ENCODE results near the gene WWC2.

WWC2 gene

GRCh38 chr4:183354219-183354618, 255.2 kb downstream of the WWC2 start:
- no peak for DNase-seq (ENCODE audit: low read depth in 3 of 3)

DNA sequence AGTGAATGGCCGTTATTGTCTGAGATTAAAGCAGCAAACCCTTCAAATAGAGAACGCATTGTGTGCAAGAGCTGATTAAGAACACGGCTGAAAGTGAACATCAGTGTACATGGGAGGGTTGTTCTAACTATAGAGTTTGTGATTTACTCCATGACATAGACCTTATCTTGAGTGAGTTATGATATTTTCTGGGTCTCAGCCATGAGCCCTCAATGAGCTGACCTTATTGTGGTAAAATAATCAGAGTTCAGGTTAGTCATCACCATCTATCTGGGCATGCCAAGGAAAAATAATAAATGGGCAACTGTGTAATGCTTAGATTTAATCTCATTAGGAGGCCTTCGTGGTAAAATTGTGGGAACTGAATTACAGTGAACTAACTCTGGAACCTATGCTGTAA, 256.3 kb downstream of the WWC2 start:
- no peak for DNase-seq (ENCODE audit: low read depth in 3 of 3)

- DNase-seq (ENCODE audit: low read depth in 3 of 3), result no peak
These were observed 257.2 kb downstream of the WWC2 start for GRCh38 chr4:183356173-183356830.

DNA sequence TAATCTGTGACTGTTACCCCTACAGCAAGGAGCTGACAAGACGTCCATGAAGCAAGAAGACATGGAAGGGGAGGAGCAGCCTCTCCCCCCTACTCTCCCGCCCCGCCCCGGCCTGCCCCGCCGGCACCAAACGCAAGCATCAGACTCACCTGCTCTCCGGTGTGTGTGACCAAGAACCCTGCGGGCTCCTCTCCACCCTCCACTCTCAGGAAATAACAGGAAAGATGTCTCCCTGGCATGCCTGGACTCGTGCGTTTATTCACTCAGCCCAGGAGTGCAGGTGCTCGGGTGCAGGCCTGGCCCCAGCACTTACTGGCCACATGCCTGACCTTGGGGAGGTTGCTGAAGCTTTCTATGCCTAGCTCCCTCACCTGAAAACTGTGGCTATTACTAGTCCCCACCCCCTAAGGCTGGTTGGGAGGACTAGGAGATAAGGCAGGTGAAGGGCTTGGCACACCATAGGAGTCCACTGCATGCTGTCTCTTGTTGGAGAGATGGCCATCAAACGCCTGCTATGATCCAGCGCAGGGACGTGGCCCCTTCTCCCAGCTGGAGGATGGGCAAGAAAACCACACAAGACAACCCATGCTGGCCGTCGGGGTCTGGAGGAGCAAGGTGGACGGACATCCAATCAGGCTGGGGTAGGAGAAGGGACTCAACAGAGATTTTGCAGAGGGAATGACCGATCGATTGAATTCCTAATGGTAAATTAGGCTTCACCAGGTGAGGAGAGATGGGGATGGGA, 258.0 kb downstream of the WWC2 start:
- DNase-seq (ENCODE audit: low read depth in 3 of 3), result no peak

GRCh38 chr4:183358215-183358755, 259.2 kb downstream of the WWC2 start:
- DNase-seq (ENCODE audit: low read depth in 3 of 3), result no peak

DNA sequence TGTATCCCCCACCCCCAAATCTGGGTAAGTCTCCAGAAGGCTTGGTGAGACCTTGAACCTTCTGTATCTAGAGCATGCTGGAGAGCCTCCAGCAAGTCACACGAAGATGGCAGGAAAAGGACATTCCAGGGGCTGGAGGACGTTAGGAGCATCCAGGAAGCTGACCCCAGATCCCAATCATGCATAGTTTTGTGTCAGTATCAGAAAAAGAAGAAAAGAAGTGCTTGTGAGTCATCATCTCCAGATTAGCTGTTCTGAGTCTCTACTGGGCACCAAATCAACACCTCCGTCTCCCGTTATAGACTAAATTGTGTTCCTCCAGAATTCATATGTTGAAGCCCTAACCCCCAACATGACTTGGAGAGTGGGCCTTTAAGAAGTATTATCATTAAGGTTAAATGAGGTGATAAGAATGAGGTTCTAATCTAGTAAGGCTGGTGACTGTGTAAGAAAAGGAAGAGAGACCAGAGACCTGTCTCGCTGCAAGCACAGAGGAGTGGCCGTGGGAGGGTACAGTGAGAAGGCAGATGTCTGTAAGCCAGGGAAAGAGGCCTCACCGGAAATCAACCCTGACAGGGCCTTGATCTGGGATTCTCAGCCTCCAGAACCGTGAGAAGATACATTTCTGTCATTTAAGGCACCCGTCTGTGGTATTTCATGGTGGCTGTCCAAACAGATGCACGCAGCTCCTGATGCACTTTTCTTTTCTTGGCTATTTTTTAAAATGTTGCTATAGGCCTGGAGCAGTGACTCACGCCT, 261.3 kb downstream of the WWC2 start:
- DNase-seq (ENCODE audit: low read depth in 3 of 3), result no peak

- no peak for DNase-seq (ENCODE audit: low read depth in 3 of 3)
These were observed 263.0 kb downstream of the WWC2 start for GRCh38 chr4:183362036-183362435.

DNA sequence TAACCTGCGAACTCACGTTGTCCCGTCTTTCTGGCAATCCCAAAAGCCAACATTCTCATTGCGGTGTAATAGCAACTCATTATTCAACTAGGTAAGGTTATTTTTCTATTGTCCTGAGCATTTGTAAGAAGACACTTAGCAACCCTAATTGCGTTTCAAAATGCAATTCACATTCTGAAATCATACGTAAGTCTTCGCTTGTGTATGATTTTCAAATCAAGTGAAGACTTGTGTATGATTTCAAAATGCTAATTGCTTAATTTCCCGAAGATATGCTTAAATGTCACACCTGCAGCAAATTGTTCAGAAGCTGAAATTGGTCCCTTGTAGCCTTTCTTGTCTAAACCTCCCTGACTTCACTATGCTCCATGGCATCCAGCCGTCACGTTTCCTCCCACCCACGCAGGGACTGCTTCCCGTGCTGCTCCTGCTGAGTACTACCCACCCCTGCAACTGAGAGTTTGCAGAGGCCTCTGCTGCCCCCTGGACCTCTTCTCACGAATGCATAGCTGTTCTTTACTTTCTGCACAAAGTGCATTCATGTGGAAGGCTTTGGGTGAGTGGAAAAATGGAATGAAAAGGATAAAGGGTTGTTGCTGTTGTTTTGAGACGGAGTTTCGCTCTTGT, 264.0 kb downstream of the WWC2 start:
- DNase-seq (ENCODE audit: low read depth in 3 of 3), result no peak

DNA sequence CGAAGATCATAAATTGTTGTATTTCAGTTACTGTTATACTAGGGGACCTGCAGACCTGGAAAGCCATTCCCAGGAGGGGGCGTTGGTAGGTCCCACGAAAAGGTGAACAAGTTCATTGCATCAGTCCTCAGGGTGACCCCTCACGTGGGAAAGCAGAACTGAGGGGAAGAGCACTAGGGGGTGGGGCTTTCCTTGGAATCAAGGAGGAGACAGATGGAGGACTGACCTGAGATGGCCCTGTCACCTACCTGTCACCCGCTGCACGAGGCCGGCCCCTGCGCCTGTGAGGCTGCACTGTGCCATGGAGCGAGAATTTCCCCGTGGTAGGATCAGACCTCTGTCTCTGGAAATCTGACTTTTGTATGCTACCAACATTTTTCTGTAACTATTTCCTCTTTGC, 265.0 kb downstream of the WWC2 start:
- no peak for DNase-seq (ENCODE audit: low read depth in 3 of 3)

- no peak for DNase-seq (ENCODE audit: low read depth in 3 of 3)
These were observed 267.3 kb downstream of the WWC2 start for GRCh38 chr4:183366206-183366835.

- no peak for DNase-seq (ENCODE audit: low read depth in 3 of 3)
These were observed 270.0 kb downstream of the WWC2 start for GRCh38 chr4:183369073-183369472.

All from stimulated activated CD4-positive, alpha-beta T cell treated with anti-CD3 and anti-CD28 coated beads, TNF-alpha, amount 100 ng/mL, for 48 hours (primary cell).